Osteocyte (in vitro differentiated cells): ENCODE measurements around the gene SARM1. TPM values are rescaled to one million over a fixed set of nuclear protein-coding genes. Genes with fewer than 3 reads are reported as not detected.

Source experiments
- DNase-seq: peaks from one replicate; pipeline ENCODE4 v3.0.0; 2021; ENCODE audit warnings: mixed read lengths; ENCODE audit not compliant: unreplicated experiment; ENCODE audit errors: extremely low spot score
- H3K27ac Mint-ChIP-seq: one replicate; pipeline ENCODE4 v1.8.0; 2021; ENCODE audit warnings: mild to moderate bottlenecking, mixed read lengths; ENCODE audit not compliant: unreplicated experiment
- H3K27me3 Mint-ChIP-seq: one replicate; pipeline ENCODE4 v1.8.0; 2021; ENCODE audit warnings: mixed read lengths; ENCODE audit not compliant: unreplicated experiment
- H3K36me3 Mint-ChIP-seq: one replicate; pipeline ENCODE4 v1.8.0; 2021; ENCODE audit warnings: mixed read lengths; ENCODE audit not compliant: unreplicated experiment
- H3K4me1 Mint-ChIP-seq: one replicate; pipeline ENCODE4 v1.8.0; 2021; ENCODE audit warnings: mixed read lengths; ENCODE audit not compliant: unreplicated experiment
- H3K4me3 Mint-ChIP-seq: one replicate; pipeline ENCODE4 v1.8.0; 2021; ENCODE audit warnings: mild to moderate bottlenecking, moderate library complexity, mixed read lengths; ENCODE audit not compliant: unreplicated experiment
- H3K9me3 Mint-ChIP-seq: one replicate; pipeline ENCODE4 v1.8.0; 2021; ENCODE audit warnings: mixed read lengths; ENCODE audit not compliant: unreplicated experiment
- total RNA-seq: library from RNA; stranded (reverse); gene quantifications from 2 replicates; pipeline ENCODE4 v1.2.1, GENCODE V29; 2021
- TF ChIP-seq, protein P1 (sequence below): fragments of 200-600 bp; sonication (generic); IDR thresholded peaks from 2 replicates; pipeline ENCODE4 v1.5.0; 2021; ENCODE audit warnings: antibody characterized with exemption, mild to moderate bottlenecking, moderate library complexity

The SARM1 gene
- total RNA-seq, 1 donor from 2014 or later: 27.8 TPM

DNA sequence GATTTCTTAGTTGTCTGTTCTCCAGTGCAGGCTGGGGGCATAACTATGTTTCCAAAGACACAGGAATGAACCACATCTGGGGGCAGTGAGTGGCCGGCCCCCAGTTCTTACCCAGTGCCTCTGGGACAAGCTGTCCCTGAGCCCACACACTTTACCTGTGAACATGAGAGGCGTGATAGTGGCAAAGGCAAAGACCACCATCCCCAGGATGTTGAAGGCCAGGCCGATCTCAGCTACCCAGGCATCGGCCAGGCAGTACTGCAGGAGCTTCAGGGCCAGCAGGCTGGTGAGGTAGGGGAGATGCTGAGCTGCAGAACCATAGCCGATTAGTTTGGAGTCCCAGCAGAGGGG is 32.9 kb downstream of the SARM1 start:
- no peak overlapping the region for H3K27ac Mint-ChIP-seq
- TF ChIP-seq, protein P1, sequence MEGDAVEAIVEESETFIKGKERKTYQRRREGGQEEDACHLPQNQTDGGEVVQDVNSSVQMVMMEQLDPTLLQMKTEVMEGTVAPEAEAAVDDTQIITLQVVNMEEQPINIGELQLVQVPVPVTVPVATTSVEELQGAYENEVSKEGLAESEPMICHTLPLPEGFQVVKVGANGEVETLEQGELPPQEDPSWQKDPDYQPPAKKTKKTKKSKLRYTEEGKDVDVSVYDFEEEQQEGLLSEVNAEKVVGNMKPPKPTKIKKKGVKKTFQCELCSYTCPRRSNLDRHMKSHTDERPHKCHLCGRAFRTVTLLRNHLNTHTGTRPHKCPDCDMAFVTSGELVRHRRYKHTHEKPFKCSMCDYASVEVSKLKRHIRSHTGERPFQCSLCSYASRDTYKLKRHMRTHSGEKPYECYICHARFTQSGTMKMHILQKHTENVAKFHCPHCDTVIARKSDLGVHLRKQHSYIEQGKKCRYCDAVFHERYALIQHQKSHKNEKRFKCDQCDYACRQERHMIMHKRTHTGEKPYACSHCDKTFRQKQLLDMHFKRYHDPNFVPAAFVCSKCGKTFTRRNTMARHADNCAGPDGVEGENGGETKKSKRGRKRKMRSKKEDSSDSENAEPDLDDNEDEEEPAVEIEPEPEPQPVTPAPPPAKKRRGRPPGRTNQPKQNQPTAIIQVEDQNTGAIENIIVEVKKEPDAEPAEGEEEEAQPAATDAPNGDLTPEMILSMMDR: no peak

DNA sequence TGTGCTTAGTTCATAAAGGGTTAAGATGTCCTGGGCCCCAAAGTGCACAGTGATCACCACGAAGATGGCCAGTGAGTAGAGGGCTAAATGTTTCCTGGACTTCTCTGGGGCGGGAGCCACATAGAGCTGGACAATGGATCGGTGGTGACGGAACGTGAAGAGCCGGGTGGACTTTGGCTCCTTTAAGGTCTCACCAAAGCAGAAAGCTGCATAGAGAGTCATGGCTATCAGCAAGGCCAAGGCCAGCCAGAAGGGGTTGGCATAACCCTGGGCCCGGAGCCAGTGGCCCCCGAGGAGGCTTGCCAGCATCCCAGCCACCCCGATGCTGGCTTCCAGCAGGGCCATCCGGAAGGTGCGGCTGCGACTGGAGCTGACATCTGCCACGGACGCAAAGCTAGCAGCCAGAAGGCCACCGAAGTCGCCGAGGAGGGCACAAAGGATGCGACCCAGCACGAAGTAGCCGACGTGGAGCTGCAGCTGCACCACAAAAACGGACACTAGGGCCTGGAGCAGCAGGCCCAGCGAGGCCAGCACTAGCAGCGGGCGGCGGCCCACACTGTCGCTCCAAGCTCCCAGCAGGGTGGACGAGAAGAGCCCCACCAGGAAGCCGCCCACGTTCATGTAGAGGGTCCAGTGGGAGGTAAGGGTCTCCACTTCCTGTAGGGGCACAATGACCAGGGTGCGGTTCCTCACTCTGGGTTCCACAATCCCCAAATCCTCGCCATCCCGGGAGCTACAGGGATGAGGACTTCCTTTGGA is 33.5 kb downstream of the SARM1 start:
- Mint-ChIP-seq H3K9me3 (no peaks in the 10 kb centered on the region), H3K27me3 (peaks cover 13% of the 10 kb centered on the region), H3K4me3 (peak overlapping the region; percentile 76), H3K4me1 (peaks cover 12% of the 10 kb centered on the region), H3K36me3 (no peaks in the 10 kb centered on the region), H3K27ac (peak overlapping the region; percentile 38)
- DNase-seq: no peak
- TF ChIP-seq, protein P1: no peak

More for the DNA sequence above, 32.9 kb downstream of the SARM1 start:
- no peak for DNase-seq
- H3K36me3 Mint-ChIP-seq: no peaks in the 10 kb centered on the region
- no peaks in the 10 kb centered on the region for H3K9me3 Mint-ChIP-seq
- H3K4me3 Mint-ChIP-seq: peak overlapping the region; percentile 76
- peaks cover 7% of the 10 kb centered on the region for H3K27me3 Mint-ChIP-seq
- peaks cover 12% of the 10 kb centered on the region for H3K4me1 Mint-ChIP-seq

DNA sequence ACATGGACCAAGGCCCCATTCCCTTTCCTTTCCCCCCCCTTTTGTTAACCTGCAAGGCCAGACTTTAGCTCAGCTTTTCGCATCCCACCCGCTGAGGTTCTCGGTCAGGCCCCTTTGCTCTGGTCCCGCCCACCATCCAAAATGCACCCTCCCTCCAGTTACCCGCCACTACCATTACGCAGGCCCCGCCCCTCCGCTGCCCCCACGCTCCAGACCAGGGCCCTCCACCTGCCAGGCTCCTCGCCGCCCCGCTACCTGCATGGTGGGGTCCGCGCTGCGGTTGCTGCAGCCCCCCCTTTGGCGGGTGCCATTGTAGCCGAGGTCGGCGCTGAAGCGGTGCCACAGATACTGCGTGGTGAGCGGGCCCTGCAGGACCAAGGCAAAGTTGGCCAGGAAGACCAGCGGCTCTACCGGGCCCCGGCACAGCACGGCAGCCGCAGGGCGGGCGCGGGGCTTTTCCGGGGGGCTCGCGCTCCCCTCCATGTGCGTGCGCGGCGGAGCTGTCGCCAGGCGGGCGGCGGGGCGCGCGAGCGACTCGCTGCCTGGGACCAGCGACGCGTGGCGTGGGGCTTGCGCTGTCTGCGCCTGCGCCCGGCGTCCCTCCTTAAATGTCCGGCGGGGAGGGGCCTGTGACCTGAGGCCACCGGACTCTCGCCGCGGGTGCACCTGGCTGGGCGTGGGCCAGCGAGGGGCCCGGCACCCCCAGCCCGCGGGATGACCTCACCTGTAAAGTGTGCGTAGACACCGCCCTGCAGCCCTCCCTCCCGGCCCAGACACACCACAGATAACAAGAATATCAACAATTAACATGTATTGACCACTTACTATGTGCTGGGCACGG is 34.4 kb downstream of the SARM1 start, which contains the start of gene SLC46A1:
Gene SLC46A1 (minus strand): TSS at position 581 of the 841 bp plus-strand sequence. CDS start 98 bp downstream, at position 483.
- Mint-ChIP-seq H3K4me1 (peaks cover 12% of the 10 kb centered on the region), H3K36me3 (no peaks in the 10 kb centered on the region), H3K27me3 (peaks cover 20% of the 10 kb centered on the region), H3K27ac (peak within 1 kb of the TSS; percentile 38), H3K4me3 (peak within 1 kb of the TSS; percentile 76), H3K9me3 (no peaks in the 10 kb centered on the region)
- DNase-seq: no peak
- TF ChIP-seq, protein P1: peak; percentile 11

DNA sequence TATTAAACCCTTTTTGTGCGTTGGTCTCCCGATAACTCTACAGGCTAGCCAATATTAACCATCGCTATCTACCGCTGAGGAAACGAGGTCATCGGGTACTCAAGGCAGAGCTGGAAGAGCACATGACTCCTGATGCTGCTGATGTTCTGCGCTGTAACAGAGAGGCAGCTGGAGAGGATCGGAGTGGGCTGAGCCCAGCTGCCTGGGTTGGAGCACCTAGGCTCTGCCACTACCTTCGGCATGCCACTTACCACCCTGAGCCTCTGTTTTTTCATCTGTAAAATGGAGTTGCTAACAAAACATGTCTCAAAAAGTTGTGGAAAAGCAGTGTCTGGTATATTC is 35.0 kb downstream of the SARM1 start:
- Mint-ChIP-seq H3K4me1 (peaks cover 12% of the 10 kb centered on the region), H3K9me3 (no peaks in the 10 kb centered on the region), H3K4me3 (peak overlapping the region; percentile 70), H3K27me3 (peaks cover 26% of the 10 kb centered on the region), H3K36me3 (no peaks in the 10 kb centered on the region), H3K27ac (no peak overlapping the region)
- TF ChIP-seq, protein P1: no peak
- no peak for DNase-seq
